ENCODE measurements around the gene BMP7.
"Not testable (repeated sequence)": the region's sequence is repeated elsewhere in the genome, so short reads cannot be mapped to it uniquely, and the experiment has no call there.

BMP7 gene

GRCh38 chr20:57265336-57265996 lies 975 bp downstream of the BMP7 start:
- DNase-seq (ENCODE audit: low read depth): no peak

DNA sequence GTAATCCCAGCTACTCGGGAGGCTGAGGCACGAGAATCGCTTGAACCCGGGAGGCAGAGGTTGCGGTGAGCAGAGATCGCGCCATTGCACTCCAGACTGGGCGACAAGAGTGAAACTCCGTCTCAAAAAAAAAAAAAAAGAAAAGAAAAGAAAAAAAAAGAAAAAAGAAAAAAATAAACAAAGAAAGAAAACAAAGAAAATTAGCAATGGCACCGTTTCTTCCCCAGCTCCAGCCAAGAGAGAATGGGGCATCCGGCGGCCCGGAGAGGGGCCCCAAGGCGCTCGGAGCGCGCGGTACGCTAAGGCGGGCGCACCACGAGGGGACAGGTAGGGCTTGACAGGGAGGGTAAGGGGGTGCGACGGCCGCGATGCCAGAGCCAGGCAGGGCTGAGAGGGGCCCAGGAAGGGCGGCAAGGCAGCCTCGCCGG lies 1.5 kb downstream of the BMP7 start:
- DNase-seq (ENCODE audit: low read depth): not testable (repeated sequence)

DNA sequence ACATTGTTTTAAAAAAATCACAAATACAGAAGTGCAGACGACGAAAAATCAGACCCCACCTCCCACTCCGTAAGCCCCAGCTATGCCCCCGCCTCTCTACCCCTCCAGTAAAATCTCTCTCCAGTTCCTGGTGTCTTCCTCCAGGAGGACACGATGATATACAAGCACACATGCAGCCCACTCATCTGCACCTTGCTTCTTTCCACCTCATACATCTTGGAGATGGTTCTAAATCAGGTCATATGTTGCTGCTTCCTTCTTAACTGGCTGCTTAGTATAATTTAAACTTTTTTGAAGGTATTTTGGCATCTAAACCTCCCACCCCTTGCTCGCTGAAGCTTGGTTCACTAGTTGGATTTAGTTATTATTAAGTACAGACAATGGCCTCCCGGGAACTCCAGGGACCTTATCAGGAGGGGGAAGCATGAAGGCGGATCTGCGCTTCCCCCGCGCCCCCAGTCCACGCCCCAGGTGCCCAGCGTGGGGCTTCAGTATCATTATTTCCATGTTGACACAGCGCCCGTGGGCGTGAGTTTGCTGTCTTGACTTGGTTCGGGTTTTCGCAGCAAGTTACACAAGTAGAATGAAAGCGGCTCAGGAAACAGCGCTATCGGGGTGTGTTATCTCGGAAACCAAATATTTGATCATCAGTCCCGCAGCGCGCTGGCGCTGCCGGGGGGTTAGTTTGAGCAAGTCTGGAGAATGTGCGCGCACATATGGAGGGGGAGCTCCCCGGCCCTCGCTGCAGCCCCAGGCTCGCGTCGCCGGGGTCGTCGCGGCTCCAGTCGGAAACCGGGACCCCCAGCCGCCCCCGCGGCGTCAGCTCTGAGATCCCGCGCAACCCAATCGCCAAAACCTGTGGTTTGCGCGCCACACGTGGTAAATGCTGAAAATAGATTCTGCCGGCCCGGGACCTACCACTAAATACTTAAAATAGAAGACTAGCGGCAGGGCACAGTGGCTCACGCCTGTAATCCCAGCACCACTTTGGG lies 2.3 kb downstream of the BMP7 start:
- no peak for DNase-seq (ENCODE audit: low read depth)

GRCh38 chr20:57262784-57263609 lies 3.4 kb downstream of the BMP7 start:
- DNase-seq (ENCODE audit: low read depth): no peak

DNA sequence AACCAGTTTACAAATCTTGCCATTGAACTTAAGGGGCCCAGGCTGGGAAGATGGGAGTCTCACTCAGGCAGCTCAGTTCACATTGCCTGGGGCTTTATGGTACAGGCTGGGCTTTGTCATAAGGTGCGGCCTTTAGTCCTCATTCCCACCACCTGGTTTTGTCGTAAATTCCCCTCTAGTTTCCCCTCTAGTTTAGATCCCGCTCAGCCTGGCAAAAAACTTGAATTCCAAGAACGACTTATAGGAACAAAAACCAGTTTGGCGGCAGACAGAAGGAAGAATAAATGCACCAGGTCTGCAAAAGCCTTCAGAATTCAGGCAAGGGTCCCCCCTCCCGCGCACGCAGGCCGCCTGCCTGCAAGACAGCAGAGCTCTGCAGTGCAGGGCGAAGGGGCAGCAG lies 4.1 kb downstream of the BMP7 start:
- DNase-seq (ENCODE audit: low read depth): no peak

GRCh38 chr20:57261457-57262251 lies 4.8 kb downstream of the BMP7 start:
- DNase-seq (ENCODE audit: low read depth): no peak

DNA sequence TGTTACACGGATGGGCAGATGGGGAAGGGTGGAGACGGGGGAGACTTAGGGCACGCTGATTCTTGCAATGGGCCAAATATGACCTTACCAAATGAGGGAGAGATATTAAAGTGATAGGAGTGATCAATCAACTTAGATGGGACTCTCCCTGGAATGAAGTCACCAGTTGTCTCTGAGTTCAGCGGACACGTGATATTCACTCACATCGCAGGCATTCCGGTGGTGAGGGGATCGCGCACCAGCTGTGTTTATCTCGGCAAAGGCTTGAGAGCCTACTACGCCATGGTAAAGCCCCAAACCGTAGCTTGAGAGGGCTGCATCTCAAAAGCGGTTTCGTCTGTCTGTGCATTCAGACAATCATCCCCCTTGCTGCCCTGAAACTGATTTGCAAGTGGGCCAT lies 5.5 kb downstream of the BMP7 start:
- DNase-seq (ENCODE audit: low read depth): no peak

DNA sequence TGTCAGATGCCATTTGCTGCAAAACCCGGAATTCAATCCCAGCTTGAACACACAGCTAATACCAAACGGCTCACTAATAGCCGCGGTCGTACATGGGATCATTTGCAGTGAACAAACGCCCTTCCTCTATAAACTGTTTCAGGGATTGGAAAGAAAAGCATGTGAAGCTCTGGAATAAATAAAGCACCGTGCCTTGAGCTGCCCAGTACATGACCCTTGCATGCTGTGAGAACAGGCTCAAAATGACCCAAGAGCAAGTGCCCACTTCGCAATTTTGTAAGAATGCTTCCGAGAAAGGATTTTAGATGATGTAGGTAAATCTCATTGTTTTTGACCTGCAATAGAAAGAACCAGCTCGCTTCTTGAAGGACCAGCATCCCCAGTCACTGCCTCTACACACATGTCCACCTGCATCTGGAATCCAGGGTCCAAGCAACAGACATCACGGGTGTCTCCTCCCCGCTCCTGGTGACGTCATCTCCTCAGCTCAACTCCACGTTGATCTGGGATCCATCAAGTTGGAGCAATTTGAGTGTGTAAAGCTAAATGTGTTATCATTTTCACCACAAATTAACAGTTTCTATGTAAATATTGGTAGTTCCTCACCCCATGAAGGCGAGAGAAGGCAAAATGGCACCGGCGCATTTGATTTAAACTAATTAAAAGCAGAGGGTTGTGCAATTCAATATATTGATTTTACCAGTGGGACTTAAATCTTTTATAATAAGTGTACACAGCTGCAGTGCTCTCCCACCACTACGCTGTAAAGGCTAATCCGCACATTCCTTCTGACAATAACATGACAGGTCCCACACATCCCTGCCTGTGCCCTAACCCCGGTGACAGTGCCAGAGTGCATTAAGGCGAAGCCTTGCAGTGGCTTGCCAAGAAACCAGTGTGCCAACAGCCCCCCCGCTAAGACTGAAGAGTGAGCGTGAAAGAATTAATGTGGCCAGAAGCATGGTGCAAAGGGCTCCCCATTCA lies 6.2 kb downstream of the BMP7 start:
- no peak for DNase-seq (ENCODE audit: low read depth)

- no peak for DNase-seq (ENCODE audit: low read depth)
Measured at GRCh38 chr20:57259121-57259937, 7.1 kb downstream of the BMP7 start.

DNA sequence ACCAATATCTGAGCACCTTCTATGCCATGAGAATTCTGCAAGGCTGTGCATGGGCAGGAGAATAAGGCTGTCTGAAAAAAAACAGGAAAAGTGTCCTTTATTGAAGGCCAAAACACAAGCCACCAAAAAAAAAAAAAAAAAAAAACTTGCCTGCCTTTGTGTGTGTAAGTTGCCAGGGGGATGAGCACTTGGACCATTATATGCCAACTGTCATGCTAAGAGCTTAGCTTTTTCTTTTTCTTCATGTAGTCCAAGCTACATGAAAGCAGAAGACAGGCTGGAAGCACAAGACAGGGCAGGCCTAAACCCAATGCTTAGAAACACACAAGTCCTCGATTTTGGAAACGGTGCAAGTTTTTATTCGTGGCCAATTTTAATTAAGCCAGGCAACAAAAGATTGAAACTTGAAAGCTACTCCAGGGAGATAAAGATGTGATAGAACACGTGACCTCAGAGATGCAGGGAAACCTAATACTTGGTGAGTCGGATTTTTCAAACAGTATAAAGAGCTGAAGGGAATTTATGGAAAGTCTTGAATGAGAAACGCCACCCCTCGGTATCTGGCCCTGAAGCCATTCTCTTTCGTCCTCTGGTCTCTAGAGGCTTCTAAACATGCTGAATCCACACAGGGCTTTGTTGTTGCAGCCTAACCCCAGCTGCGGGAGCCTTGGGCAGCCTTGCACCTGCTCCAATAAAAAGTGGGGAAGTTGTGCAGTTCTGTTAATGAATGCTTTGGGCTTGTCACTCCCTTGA lies 8.6 kb downstream of the BMP7 start:
- no peak for DNase-seq (ENCODE audit: low read depth)

DNA sequence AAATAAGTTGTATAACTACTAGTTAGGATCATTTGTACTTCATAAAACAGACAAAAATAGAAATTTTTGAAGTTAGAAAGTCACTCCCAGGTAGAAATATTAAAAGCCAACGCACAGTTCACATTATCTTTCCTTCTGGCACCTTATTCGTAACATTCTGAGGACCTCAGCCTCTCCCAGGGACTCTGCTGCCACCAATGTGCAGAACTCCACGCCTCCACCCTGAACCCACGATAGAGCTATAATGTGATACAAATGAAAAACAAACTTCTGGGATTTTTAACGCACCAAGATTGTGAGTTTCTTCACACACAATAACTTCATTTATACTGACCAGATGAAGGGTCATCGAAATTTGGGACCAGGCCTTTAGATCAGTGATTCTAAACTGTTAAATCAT lies 9.5 kb downstream of the BMP7 start:
- no peak for DNase-seq (ENCODE audit: low read depth)

GRCh38 chr20:57256205-57256604 lies 10.2 kb downstream of the BMP7 start:
- DNase-seq (ENCODE audit: low read depth): no peak

DNA sequence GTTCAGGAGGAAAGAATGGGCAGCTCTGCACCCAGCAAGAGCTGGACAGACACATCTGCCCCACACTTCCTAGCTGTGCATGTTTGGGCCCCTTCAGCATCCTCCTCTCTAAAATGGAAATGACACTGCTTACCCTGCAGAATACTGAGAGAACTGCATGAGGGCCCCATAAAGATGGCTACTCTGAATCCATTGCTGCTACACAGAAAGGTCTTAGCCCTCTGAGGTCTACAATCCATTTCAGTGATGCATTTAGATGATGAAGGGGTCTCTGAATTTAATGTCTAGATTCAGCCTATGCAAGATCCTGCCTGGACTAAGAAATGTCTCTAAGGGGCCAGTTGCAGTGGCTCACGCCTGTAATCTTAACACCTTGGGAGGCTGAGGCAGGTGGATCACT lies 11.3 kb downstream of the BMP7 start:
- no peak for DNase-seq (ENCODE audit: low read depth)

DNA sequence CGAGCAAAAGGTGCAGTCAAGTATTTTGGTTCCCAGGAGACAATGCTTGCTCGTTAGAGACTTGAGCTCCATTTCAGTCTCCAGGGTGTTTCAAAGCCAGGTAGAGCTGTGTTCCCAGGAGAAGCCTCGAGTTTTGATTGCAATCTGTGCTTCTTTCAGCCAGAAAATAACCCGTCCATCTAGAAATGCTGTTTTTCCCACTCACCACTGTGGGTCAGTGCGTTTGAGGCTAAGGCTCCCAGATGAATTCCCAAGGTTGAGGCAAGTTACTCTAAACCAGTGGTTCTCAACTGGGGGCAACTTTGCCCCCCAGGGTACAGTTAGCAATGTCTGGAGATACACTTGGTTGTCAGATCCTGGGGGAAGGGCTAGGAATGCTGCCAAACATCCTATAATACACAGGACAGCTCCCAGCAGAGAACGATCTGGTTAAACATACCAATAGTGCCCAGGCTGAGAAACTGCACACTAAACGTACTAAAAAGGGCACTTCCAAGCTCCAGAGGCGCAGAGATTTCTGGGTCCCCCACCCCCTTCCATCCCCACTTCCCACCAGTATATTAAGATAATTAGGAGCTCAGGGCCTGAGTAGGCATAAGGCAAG lies 13.8 kb downstream of the BMP7 start:
- no peak for DNase-seq (ENCODE audit: low read depth)

DNA sequence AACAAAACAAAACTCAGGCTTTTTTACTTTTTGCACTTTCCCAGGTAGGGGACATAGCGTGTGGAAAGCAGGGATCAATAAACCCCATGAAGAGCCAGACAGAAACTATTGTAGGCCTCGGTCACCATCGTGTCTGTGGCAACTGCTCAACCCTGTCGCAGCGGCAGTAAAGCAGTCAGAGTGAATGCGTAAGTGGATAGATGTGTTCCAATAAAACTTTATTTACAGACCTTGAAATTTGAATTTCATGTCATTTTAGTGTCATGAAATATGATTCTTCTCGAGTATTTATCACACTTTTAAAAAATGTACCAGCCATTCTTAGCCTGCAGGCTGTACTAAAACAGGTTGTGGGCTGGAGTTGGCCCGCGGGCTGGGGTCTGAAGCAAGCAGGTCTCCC lies 14.5 kb downstream of the BMP7 start:
- DNase-seq (ENCODE audit: low read depth): no peak

GRCh38 chr20:57251344-57251743 lies 15.1 kb downstream of the BMP7 start:
- peak; percentile 3 for DNase-seq (ENCODE audit: low read depth)

- no peak for DNase-seq (ENCODE audit: low read depth)
Measured at GRCh38 chr20:57250607-57251343, 15.7 kb downstream of the BMP7 start.

DNA sequence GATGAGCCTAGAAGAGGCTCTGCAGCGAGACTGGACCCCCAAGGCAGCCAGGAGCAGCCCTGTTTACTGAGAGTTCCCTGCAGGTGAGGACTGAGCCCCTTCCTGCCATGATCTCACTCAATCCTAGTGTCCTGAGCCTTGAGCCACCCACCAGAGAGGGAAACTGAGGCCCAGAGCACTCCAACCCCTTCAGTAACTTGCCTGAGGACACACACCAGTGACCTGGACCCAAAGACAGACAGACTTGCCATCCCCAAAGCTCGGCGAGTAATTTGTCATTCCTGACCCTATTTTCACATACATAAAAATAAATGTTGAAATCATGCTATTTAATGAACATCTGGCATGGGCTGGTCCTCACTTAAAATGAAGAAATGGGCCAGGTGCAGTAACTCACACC lies 16.7 kb downstream of the BMP7 start:
- no peak for DNase-seq (ENCODE audit: low read depth)
